ENCODE results near the gene IMP4. TPM values are rescaled to one million over a fixed set of nuclear protein-coding genes. Genes with fewer than 3 reads are reported as not detected.

IMP4 gene
- total RNA-seq, 1 experiment from 2014 or later = 89.2 TPM

GRCh38 chr2:130381619-130382018 lies 38.9 kb downstream of the IMP4 start (continued):
- no peak for TF ChIP-seq PREB (CRISPR knock-in tag; IDR thresholded peaks at IDR 0.05; ENCODE audit: borderline replicate concordance)
- no peak for TF ChIP-seq ZNF532 (CRISPR knock-in tag; IDR thresholded peaks at IDR 0.05; ENCODE audit: borderline replicate concordance)
- TF ChIP-seq SMAD3 (CRISPR knock-in tag; IDR thresholded peaks at IDR 0.05; ENCODE audit: borderline replicate concordance) = no peak
- TF ChIP-seq E2F1 (CRISPR knock-in tag; IDR thresholded peaks at IDR 0.05) = no peak
- TF ChIP-seq CDX4 (CRISPR knock-in tag; IDR thresholded peaks at IDR 0.05; ENCODE audit: borderline replicate concordance) = no peak
- no peak for TF ChIP-seq SP1 (CRISPR knock-in tag; conservative IDR thresholded peaks at IDR 0.05)
- no peak for TF ChIP-seq NR1H2 (CRISPR knock-in tag; IDR thresholded peaks at IDR 0.05)

GRCh38 chr2:130382313-130382917 lies 39.7 kb downstream of the IMP4 start:
- POLR2A ChIA-PET = no interaction called here
- Mint-ChIP-seq H3K4me1 (peaks cover 11% of the 10 kb centered on the region), H3K27me3 (ENCODE audit: low read depth) (peaks cover 7% of the 10 kb centered on the region), H3K4me3 (no peak overlapping the region), H3K9me3 (peaks cover 5% of the 10 kb centered on the region; the same call in 1 of the 2 replicates), H3K36me3 (no peaks in the 10 kb centered on the region), H3K27ac (no peak overlapping the region)
- no peak for DNase-seq (ENCODE audit: low spot score)
- CTCF ChIA-PET = interaction anchor here (1.0 to 2.0 kb wide), 2 partner anchors 9 kb away, joined by 3 to 8 read pairs; no protein-coding TSS in a partner anchor
- no peak for TF ChIP-seq CTCF (IDR thresholded peaks at IDR 0.05)
- no peak for TF ChIP-seq ZNF138 (CRISPR knock-in tag; conservative IDR thresholded peaks at IDR 0.05)
- no peak for TF ChIP-seq ZNF416 (CRISPR knock-in tag; IDR thresholded peaks at IDR 0.05)
- no peak for TF ChIP-seq MLX (CRISPR knock-in tag; IDR thresholded peaks at IDR 0.05)
- no peak for TF ChIP-seq KAT7 (CRISPR knock-in tag; IDR thresholded peaks at IDR 0.05; ENCODE audit: borderline replicate concordance)
- no peak for ATAC-seq

GRCh38 chr2:130385709-130386108 lies 43.0 kb downstream of the IMP4 start:
- Mint-ChIP-seq H3K27me3 (ENCODE audit: low read depth) (peaks cover 11% of the 10 kb centered on the region), H3K27ac (no peak overlapping the region), H3K9me3 (peaks cover 5% of the 10 kb centered on the region; the same call in 1 of the 2 replicates), H3K4me1 (peaks cover 14% of the 10 kb centered on the region), H3K4me3 (no peak overlapping the region), H3K36me3 (no peaks in the 10 kb centered on the region)
- ATAC-seq (no peak), DNase-seq (ENCODE audit: low spot score) (no peak)
- POLR2A ChIA-PET = no interaction called here
- CTCF ChIA-PET = interaction anchor here (2.6 kb wide), 1 partner anchor 13 kb away, joined by 13 read pairs; no protein-coding TSS in a partner anchor
- TF ChIP-seq GTF2I (CRISPR knock-in tag; conservative IDR thresholded peaks at IDR 0.05) = no peak
- TF ChIP-seq ZBTB21 (CRISPR knock-in tag; IDR thresholded peaks at IDR 0.05; ENCODE audit: borderline replicate concordance) = no peak
- no peak for TF ChIP-seq MLX (CRISPR knock-in tag; IDR thresholded peaks at IDR 0.05)
- TF ChIP-seq USF1 (CRISPR knock-in tag; IDR thresholded peaks at IDR 0.05) = no peak
- no peak for TF ChIP-seq RORB (CRISPR knock-in tag; IDR thresholded peaks at IDR 0.05)
- no peak for TF ChIP-seq EMX1 (CRISPR knock-in tag; IDR thresholded peaks at IDR 0.05)
- no peak for TF ChIP-seq NFE2L1 (CRISPR knock-in tag; IDR thresholded peaks at IDR 0.05)
- TF ChIP-seq ETV6 (CRISPR knock-in tag; IDR thresholded peaks at IDR 0.05) = no peak
- TF ChIP-seq FOXJ3 (CRISPR knock-in tag; IDR thresholded peaks at IDR 0.05; ENCODE audit: borderline replicate concordance) = no peak
- TF ChIP-seq ZNF317 (CRISPR knock-in tag; IDR thresholded peaks at IDR 0.05; ENCODE audit: borderline replicate concordance, low read depth) = no peak
- no peak for TF ChIP-seq ELF4 (CRISPR knock-in tag; IDR thresholded peaks at IDR 0.05; ENCODE audit: low read depth)

Measured in WTC11 (cell line).